ENCODE measurements around the gene ATF1.
A peak's percentile ranks its signal among the peaks of the same experiment; 100 is the strongest.

Gene ATF1

GRCh38 chr12:50725011-50725942, 38.6 kb upstream of the ATF1 start:
- peak; percentile 64 for DNase-seq (ENCODE audit: low read depth)
- H3K4me3 ChIP-seq (ENCODE audit: low read depth, low read length) = no peak overlapping the region
- TF ChIP-seq CTCF (conservative IDR thresholded peaks at IDR 0.05; ENCODE audit: low read depth, low read length) = no peak

GRCh38 chr12:50727466-50727865, 36.4 kb upstream of the ATF1 start:
- H3K4me3 ChIP-seq (ENCODE audit: low read depth, low read length) = no peak overlapping the region
- TF ChIP-seq CTCF (conservative IDR thresholded peaks at IDR 0.05; ENCODE audit: low read depth, low read length) = no peak
- no peak for DNase-seq (ENCODE audit: low read depth)

GRCh38 chr12:50728417-50728816, 35.5 kb upstream of the ATF1 start:
- no peak overlapping the region for H3K4me3 ChIP-seq (ENCODE audit: low read depth, low read length)
- no peak for TF ChIP-seq CTCF (conservative IDR thresholded peaks at IDR 0.05; ENCODE audit: low read depth, low read length)
- DNase-seq (ENCODE audit: low read depth) = no peak

- DNase-seq (ENCODE audit: low read depth) = no peak
- TF ChIP-seq CTCF (conservative IDR thresholded peaks at IDR 0.05; ENCODE audit: low read depth, low read length) = no peak
Observed at GRCh38 chr12:50728841-50729240, 35.1 kb upstream of the ATF1 start.

GRCh38 chr12:50732591-50732990, 31.3 kb upstream of the ATF1 start:
- peak; percentile 89 for DNase-seq (ENCODE audit: low read depth)
- H3K4me3 ChIP-seq (ENCODE audit: low read depth, low read length) = no peak overlapping the region
- TF ChIP-seq CTCF (conservative IDR thresholded peaks at IDR 0.05; ENCODE audit: low read depth, low read length) = no peak

More at GRCh38 chr12:50728841-50729240, 35.1 kb upstream of the ATF1 start:
- H3K4me3 ChIP-seq (ENCODE audit: low read depth, low read length) = no peak overlapping the region

- no peak for DNase-seq (ENCODE audit: low read depth)
- no peak for TF ChIP-seq CTCF (conservative IDR thresholded peaks at IDR 0.05; ENCODE audit: low read depth, low read length)
- H3K4me3 ChIP-seq (ENCODE audit: low read depth, low read length) = no peak overlapping the region
Observed at GRCh38 chr12:50733706-50734105, 30.2 kb upstream of the ATF1 start.

Data from choroid plexus epithelial cell (primary cell).